Measurements from ENCODE around the gene CDT1.
"Not testable (repeated sequence)": the region's sequence is repeated elsewhere in the genome, so short reads cannot be mapped to it uniquely, and the experiment has no call there.

CDT1 gene

GRCh38 chr16:88782454-88783390, 20.9 kb upstream of the CDT1 start:
- DNase-seq (ENCODE audit: low read depth, low spot score): no peak

GRCh38 chr16:88783391-88784073, 20.1 kb upstream of the CDT1 start:
- DNase-seq (ENCODE audit: low read depth, low spot score): no peak

- no peak for DNase-seq (ENCODE audit: low read depth, low spot score)
These were observed 19.3 kb upstream of the CDT1 start for GRCh38 chr16:88784074-88784855.

- DNase-seq (ENCODE audit: low read depth, low spot score): no peak
These were observed 18.8 kb upstream of the CDT1 start for GRCh38 chr16:88784856-88785105.

GRCh38 chr16:88785106-88785924, 18.3 kb upstream of the CDT1 start, which contains the start of gene PIEZO1:
PIEZO1 (minus strand) TSS chr16:88785220; CDS start chr16:88784964, 256 bp downstream.
- DNase-seq (ENCODE audit: low read depth, low spot score): peak; percentile 49

- no peak for DNase-seq (ENCODE audit: low read depth, low spot score)
These were observed 15.8 kb upstream of the CDT1 start for GRCh38 chr16:88787579-88788314.

- not testable (repeated sequence) for DNase-seq (ENCODE audit: low read depth, low spot score)
These were observed 14.8 kb upstream of the CDT1 start for GRCh38 chr16:88788749-88789148.

GRCh38 chr16:88789594-88789993, 14.0 kb upstream of the CDT1 start:
- DNase-seq (ENCODE audit: low read depth, low spot score): no peak

- no peak for DNase-seq (ENCODE audit: low read depth, low spot score)
These were observed 13.0 kb upstream of the CDT1 start for GRCh38 chr16:88790312-88791211.

GRCh38 chr16:88792078-88792550, 11.5 kb upstream of the CDT1 start:
- DNase-seq (ENCODE audit: low read depth, low spot score): no peak

- DNase-seq (ENCODE audit: low read depth, low spot score): no peak
These were observed 10.8 kb upstream of the CDT1 start for GRCh38 chr16:88792668-88793250.

GRCh38 chr16:88793251-88793954, 10.2 kb upstream of the CDT1 start:
- no peak for DNase-seq (ENCODE audit: low read depth, low spot score)

- no peak for DNase-seq (ENCODE audit: low read depth, low spot score)
These were observed 7.3 kb upstream of the CDT1 start for GRCh38 chr16:88796278-88796677.

- DNase-seq (ENCODE audit: low read depth, low spot score): no peak
These were observed 5.5 kb upstream of the CDT1 start for GRCh38 chr16:88798073-88798472.

GRCh38 chr16:88798772-88799455, 4.7 kb upstream of the CDT1 start:
- no peak for DNase-seq (ENCODE audit: low read depth, low spot score)

- no peak for DNase-seq (ENCODE audit: low read depth, low spot score)
These were observed 3.9 kb upstream of the CDT1 start for GRCh38 chr16:88799569-88800276.

GRCh38 chr16:88800277-88800592, 3.4 kb upstream of the CDT1 start:
- DNase-seq (ENCODE audit: low read depth, low spot score): no peak
